Activated CD4-positive, alpha-beta T cell treated with anti-CD3 and anti-CD28 coated beads, Interleukin-2, amount 50 U/mL, for 1 hour (primary cell): ENCODE data around the gene KRT2.

ENCODE experiments used
- DNase-seq: peaks from one replicate; pipeline ENCODE4 v3.0.0-alpha.2; 2020

The KRT2 gene

GRCh38 chr12:52614381-52615207, 37.4 kb downstream of the KRT2 start:
- no peak for DNase-seq

- no peak for DNase-seq
These were observed 38.5 kb downstream of the KRT2 start for GRCh38 chr12:52613384-52614030.

GRCh38 chr12:52612431-52613383, 39.3 kb downstream of the KRT2 start:
- no peak for DNase-seq

- no peak for DNase-seq
These were observed 40.9 kb downstream of the KRT2 start for GRCh38 chr12:52611080-52611468.

- DNase-seq: no peak
These were observed 43.0 kb downstream of the KRT2 start for GRCh38 chr12:52608826-52609630.

- DNase-seq: no peak
These were observed 43.9 kb downstream of the KRT2 start for GRCh38 chr12:52608161-52608560.

- no peak for DNase-seq
These were observed 44.7 kb downstream of the KRT2 start for GRCh38 chr12:52607314-52607713.

- no peak for DNase-seq
These were observed 45.3 kb downstream of the KRT2 start for GRCh38 chr12:52606581-52607218.

- no peak for DNase-seq
These were observed 45.9 kb downstream of the KRT2 start for GRCh38 chr12:52606096-52606495.

- DNase-seq: no peak
These were observed 46.5 kb downstream of the KRT2 start for GRCh38 chr12:52605542-52605941.

GRCh38 chr12:52604859-52605258, 47.2 kb downstream of the KRT2 start:
- DNase-seq: no peak

- peak; percentile 32 for DNase-seq
These were observed 48.7 kb downstream of the KRT2 start for GRCh38 chr12:52603314-52603713.

- no peak for DNase-seq
These were observed 49.5 kb downstream of the KRT2 start for GRCh38 chr12:52602552-52602951.

- no peak for DNase-seq
These were observed 50.3 kb downstream of the KRT2 start for GRCh38 chr12:52601671-52602070.

GRCh38 chr12:52600941-52601481, 51.0 kb downstream of the KRT2 start, which contains the start of gene KRT72:
TSS of gene KRT72 (minus strand) at chr12:52601463. CDS start at chr12:52601452, 11 bp downstream.
- DNase-seq: no peak

GRCh38 chr12:52600475-52600874, 51.5 kb downstream of the KRT2 start:
- no peak for DNase-seq

- no peak for DNase-seq
These were observed 51.9 kb downstream of the KRT2 start for GRCh38 chr12:52600071-52600470.

GRCh38 chr12:52598966-52599365, 53.0 kb downstream of the KRT2 start:
- no peak for DNase-seq
